Lung microvascular endothelial cell (primary cell): Measurements from ENCODE around the gene CYBA. TPM values are rescaled to one million over a fixed set of nuclear protein-coding genes. Genes with fewer than 3 reads are reported as not detected.

Experiments
- DNase-seq, 2 donors: peaks; one replicate each; pipeline versions ENCODE4 v3.0.0 to v3.0.0-alpha.2; 2010; ENCODE audit warnings: low read depth in 2 of 2
- total RNA-seq: library from RNA; depleted of rRNA; stranded (reverse); fragments of >200 nt; gene quantifications from 2 replicates; pipeline ENCODE4 v1.2.1, GENCODE V29; 2014

CYBA gene
- total RNA-seq, 1 donor from 2014 or later: 458 TPM

DNA sequence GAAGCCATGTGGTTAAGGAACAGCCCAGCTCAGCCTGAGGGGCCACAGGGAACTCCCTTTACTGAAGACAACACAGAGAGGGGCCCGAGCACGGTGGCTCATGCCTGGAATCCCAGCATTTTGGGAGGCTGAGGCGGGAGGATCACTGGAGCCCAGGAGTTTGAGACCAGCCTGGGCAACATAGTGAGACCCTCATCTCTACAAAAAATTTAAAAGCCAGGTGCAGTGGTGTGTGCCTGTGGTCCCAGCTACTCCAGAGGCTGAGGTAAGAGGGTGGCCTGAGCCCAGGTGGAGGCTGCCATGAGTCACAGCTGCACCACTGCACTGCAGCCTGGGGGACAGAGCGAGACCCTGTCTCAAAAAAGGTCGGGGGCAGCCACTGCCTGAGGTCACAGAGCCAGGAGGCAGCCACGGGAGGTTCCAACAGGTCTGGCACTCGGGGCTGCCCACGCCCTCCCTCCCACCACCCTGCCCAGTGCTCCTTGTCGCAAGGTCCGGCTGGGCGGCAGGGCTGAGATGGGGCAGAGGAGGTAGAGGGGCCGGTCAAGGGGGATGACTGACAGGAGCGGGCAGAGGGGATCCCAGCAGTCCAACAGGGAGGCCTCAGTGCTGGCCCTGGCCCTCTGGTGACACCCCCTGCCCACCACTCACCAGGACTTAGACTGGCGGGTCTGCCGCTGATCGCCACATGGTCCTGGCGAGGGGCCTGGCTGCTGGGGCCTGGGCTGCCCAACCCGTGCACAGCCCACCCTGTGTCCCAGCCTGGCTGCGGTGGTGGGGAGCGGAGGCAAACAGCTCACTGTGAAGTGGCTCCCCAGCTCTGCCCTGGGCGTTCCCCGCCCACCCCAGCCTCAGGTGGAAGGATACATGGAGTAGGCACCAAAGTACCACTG is 3.4 kb downstream of the CYBA start:
- DNase-seq: no peak

DNA sequence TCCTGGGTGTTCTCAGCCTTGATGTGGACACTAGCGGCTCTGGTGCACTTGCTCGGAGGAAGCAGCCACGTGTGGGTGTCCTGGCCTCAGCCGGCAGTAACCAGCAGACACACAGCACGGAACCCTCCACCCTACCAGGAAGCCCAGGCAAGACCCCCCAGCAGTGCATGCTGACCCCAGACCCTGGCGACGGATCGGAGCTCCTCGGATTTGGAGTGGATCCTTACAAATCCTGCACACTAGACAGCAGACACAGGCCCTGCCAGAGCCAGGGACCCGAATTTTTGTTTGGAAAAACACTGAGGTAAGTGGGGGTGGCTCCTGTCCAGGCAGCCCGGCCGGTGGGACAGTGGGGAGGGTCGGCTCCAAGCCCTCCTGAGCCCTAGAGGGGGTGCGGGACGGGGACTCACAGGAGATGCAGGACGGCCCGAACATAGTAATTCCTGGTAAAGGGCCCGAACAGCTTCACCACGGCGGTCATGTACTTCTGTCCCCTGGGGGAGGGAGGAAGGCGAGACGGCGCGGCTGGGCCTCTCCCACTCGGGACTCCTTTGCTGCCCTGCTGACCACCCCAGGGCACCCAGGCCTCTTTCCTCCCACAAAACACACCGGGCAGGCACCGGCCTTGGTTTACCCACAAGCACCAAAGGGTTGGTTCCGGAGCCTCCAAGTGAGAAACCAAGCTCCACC is 4.4 kb downstream of the CYBA start:
- DNase-seq: no peak

DNA sequence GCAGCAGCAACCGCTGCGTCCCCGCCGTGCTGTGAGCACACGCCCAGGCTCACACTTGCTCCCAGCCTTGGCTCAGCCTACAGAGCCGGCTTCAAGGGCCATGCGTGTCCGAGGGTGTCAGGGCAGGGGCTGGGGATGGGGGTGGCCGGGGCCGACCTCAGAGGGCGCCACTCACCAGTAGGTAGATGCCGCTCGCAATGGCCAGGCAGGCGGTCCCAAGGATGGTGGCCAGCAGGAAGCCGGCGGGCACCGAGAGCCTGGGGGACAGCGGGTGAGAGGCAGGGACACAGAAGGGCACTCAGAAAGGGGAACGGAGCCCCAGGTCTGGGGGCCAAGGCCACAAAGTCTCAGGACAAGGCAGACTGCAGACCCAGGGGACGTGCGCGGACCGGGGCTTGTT is 4.9 kb downstream of the CYBA start:
- no peak for DNase-seq

DNA sequence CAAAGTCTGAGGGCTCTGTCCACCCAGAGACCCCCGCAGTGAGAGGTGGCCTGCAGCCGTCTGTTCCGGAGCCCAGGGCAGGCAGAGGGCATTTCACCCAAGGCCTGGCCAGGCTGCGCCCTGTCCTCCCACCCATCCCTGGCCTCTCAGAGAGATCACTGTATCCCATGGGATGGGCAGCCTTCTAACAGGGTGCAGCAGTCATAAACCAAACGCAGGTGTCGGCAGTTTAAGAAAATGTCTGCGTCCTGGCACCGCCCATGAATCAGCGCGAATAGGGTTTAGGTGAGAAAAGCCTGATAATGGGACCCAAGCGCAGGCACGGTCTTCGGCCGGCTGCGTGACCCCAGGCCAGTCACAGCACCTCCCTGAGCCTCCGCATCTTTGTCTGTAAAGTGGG is 5.4 kb downstream of the CYBA start:
- DNase-seq: no peak

DNA sequence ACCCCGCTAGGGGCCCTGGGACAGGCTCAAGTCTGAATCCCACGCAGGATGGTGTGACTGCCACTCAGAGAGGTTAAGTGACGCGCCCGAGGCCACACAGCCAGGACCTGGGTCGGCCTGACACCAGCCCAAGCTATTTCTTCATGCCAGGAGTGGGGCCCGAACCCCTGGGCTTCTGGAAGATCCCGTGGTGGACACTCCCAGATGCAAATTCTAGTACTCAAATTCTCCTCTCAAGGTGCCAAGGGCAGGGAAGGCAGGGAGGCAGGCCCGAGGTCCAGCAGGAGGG is 7.3 kb downstream of the CYBA start:
- DNase-seq: no peak

DNA sequence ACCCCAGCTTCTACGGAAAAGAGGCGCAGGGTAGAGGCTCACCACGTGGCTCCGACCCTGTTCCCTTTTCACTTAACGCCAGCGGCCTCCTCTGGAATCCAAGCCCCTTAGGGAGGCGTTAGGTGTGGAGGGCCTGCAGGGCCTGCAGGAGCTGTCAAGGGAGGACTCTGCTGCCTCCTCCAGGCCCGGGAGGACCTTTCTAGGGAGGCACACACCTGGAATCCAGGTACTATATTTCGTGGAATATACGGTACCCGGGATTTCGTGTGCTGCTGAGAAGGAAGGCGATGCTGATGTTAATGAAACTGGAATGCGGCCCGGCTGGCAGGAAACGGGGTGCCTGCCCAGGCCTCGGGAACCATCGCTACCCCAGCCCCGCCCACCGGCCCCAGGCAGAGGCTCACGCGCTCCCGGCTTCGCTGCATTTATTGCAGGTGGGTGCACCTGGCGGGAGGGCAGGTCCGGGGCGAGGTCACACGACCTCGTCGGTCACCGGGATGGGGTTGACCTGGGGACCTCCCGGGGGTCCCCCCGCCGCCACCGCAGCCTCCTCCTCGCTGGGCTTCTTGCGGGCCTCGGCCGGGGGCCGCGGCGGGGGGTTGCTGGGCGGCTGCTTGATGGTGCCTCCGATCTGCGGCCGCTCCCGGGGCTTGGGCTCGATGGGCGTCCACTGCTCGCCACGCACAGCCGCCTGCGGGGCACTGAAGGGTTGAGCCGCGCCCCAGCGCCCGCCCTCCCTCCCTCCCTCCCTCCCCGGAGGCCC is 7.8 kb downstream of the CYBA start:
- DNase-seq: no peak

DNA sequence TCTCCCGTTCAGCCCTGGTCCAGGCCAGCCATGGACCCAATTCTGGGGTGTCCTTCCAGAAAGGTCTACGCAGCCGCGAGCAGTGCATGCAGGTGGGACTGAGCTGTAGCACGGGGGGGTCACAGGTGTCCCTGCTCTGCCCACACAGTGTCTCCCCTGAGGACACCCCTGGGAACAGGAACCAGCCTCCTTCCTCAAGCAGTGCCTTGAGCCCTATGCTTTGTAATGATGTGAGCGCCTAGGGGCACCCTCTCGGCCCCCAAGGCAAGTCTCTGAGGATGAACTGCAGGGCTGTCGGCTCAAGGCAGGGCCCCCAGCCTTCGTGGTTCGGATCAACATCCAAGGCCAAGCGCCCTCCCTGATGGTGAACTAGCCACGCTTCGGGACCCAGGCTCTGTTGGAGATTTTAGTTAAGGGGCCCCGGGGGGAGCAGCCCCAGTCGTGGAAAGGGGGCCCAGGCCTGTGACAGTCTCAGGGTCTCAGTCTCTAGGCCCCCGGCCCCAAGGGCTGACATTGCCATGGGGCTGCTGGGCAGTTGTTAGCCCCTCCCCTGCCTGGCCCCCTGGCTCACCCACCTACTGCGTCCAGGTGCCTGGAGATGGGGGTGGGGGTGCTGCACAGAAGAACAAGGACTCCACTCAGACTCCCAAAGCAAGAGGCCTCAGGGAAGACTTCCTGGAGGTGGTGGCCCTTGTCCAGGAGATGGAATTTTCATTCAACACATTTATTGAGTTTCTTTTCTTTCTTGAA is 10.2 kb downstream of the CYBA start:
- DNase-seq: no peak

DNA sequence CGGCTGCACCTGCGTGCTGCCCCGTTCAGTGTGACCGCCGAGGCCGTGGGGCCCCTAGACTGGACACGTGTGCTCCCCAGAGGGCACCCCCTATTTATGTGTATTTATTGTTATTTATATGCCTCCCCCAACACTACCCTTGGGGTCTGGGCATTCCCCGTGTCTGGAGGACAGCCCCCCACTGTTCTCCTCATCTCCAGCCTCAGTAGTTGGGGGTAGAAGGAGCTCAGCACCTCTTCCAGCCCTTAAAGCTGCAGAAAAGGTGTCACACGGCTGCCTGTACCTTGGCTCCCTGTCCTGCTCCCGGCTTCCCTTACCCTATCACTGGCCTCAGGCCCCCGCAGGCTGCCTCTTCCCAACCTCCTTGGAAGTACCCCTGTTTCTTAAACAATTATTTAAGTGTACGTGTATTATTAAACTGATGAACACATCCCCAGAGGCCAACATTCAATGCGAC is 10.8 kb downstream of the CYBA start:
- no peak for DNase-seq

DNA sequence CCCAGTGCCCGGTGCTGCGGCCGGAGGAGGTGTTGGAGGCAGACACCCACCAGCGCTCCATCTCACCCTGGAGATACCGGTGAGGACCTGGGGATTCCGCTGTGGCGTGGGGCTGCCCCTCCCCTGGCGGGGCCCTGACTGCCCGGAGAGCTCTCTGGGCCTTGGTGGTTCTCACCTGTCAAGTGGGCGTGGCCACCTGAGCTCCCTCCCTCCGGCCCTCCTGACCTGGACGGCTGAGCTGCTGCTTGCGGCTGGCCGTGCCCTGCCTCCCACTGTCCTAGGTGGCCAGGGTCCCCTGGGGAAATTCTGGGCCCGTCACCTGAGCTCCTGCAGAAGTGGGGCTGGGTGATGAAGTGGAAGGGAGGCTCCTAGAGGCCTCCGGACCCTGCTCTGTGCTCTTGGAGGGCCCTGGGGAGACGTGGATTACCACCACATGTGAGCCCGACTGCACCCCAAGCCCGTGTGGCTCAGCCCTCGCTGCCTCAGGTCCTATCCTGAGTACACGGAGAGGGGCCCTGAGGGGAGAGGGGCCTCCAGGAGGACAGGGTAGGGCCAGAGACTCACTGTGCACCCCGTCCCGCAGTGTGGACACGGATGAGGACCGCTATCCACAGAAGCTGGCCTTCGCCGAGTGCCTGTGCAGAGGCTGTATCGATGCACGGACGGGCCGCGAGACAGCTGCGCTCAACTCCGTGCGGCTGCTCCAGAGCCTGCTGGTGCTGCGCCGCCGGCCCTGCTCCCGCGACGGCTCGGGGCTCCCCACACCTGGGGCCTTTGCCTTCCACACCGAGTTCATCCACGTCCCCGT is 11.4 kb downstream of the CYBA start:
- DNase-seq: no peak

DNA sequence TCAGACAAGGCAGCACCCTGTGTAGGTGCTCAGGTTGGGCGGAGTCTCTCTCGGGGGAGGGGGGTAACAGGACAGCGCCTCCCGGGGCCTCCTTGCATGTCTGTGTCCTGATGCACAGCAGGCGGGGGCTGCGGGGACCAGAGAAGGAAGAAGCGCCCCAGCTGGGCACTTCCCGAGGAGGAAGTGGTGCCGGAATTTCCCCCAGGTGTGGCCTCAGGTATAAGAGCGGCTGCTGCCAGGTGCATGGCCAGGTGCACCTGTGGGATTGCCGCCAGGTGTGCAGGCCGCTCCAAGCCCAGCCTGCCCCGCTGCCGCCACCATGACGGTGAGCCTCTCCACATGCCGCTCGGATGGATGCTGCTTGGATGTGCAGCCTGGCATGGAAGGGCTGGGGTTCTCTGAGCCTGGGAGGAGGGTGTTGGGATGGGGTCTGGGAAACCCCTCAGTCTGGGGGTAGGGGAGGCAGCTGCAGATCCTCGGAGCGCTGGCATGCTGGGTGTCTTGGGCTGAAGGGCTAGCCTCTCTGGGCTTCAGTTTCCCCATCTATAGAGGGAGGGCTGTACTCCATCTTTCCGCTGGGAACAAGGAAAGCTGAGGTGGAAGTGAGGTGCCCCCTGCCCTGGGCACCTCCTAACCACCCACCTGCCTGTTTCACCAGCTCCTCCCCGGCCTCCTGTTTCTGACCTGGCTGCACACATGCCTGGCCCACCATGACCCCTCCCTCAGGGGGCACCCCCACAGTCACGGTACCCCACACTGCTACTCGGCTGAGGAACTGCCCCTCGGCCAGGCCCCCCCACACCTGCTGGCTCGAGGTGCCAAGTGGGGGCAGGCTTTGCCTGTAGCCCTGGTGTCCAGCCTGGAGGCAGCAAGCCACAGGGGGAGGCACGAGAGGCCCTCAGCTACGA is 12.3 kb downstream of the CYBA start, which contains the start of gene IL17C:
IL17C (plus strand) TSS at position 250 of the 908 bp plus-strand sequence; CDS start at position 320, 70 bp downstream.
- no peak for DNase-seq

DNA sequence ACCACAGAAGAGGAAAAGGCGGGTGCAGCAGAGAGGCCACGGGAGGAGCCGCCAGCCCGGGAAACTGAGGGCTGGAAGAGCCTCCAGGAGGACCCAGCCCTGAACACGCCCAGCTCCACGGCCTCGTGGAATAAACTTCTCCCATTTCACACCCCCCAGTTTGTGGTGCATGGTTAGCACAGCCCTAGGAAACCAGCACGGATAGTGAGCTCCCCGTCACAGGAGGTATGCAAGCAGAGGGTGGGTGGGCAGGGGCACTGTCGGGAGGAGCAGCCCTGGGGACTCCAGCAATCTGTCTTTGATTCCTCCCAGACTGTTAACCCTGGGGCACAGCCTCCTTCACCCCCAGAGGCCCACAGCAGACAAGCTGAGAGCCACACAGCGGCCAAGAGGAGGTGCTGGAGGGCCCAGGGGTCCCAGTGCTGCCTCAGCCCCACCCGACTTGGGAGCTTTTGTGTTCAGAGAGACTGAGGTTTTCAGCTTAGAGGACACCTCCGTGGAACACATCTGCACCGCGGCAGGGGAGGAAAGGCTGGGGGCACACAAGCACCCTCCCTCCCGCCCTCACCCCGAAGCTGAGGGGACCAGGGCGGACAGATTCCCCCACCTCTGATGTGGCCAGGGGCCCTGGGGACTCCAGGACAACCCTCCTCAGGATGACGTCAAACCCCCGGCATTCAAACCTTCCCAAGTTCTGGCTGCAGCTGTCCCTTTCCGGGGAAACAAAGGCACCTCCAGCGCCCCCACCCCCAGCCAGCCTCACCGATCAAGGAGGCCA is 14.2 kb downstream of the CYBA start:
- DNase-seq: no peak

DNA sequence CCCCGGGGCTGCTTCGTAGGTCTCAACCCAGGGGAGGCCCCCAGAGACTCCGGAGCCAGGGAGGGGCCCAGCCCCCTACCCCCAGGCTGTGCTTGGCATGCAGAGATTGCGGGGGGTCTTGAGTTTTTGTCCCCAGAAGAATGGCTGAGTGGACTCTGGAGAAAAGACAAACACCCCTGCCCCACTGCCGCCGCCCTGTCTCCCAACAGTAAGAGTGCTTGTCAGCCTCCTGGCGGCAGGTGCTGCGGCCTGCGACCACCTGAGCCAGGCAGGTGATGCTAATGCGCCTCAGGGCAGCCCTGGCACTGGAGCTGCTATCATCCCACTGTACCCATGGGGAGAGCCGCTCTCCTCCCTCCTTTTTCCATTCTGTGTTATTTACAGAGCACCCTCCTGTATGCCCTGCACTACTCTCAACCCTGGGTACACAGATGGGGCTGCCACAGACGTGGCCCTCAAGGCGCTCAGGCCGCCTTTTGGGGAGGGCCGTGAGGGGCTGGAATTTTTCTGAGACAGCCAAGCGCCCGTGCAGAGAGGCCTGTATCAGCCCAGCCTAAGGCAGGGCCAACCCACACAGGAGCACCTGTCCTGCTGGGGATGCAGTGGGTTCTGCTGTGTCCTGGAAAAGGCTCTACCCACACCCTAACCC is 15.1 kb downstream of the CYBA start:
- DNase-seq: no peak

DNA sequence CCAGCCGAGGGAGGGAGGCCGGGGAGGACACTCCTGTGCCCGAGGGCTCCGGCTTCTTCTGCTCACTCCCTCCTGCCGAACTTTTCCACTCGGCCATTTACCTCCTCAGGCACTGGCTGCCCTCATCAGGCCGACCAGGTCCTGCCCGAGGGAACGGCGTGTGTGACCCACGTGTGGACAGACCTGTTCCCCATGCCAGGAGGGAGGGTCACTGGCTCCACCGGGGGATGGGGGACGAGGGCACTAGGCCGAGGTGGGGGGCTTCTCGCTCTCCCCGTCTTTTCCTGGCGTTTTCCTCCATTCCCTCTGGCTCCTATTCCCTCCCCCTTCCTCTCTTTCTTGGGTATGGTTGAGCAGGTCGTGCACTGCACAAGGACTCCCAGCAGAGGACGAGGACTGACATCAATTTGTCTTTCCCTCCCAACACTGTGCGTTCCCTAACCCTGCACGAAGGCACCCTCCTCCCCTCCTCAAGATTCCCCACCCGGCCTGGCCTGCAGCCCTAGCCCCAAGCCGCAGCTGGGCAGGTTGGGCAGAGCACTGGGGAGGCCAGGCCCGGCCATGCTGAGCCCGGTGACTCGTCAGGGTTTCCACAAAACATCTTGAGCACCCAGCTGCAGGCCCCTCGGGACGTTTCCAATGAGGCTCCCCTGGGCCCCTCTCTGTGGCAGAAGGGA is 15.7 kb downstream of the CYBA start:
- DNase-seq: no peak

DNA sequence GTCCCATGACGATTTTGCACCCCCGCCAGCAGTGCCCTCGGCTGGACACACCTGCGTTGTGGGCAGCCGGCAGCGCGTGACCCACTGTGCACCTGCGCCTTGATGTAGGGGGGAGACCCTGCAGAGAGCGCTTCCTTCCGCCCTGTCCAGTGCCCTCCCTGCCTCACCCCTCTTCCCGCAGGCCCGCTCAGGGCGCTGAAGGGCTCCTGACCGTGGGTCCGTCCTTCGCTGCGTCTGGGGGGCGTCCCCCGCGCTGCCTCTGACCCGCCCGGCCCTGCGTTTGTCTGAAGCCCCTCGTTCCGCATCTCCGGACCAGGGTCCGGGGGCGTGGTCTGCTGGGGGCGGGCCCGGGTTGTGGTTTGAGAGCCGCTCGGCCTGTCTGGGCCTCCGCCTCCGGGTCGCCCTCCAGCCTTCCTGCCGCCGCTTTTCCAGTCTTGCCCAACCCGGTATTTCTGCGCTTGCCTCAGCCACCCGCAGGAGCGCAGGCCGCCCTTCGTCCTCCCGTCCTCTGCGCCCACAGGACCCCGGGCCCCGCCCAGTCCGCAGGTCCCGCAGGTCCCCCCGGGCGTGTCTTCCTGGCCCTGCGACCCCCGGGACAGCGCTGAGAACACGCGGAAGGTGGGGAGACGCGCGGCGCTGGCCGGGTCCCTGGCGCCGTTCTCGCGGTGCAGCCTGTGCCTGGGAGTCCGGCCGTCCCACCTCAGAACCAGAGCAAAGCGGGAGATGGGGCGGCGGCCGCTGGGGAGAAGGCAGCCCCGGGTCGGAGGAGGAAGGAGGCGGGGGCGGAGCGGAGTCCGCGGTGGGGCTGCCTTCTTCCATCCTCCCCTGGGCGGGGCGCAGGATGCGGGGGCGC is 16.5 kb downstream of the CYBA start:
- DNase-seq: peak; percentile 35 to 41

DNA sequence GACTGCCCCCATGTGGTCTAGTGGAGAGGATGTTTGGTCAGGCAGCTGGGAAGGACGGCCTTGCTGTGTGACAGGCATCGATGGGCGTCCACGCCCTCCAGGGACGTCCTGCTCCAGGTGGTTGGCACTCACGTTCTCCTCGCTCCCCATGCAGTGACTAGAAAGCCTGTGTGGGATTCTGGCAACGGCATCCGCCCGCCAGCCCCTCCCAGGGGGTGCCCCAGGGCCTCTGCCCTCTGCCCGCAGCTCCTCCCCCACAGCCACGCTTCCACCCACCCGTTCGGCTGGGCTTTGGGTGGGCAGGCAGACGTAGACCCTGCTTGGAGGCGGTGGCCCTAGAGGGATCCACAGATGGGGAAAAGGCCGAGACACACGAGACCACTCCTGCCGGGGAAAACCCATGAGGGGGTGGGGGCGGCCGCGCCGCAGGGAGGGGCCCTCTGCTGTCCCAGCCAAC is 17.1 kb downstream of the CYBA start:
- DNase-seq: peak; percentile 38 to 79

DNA sequence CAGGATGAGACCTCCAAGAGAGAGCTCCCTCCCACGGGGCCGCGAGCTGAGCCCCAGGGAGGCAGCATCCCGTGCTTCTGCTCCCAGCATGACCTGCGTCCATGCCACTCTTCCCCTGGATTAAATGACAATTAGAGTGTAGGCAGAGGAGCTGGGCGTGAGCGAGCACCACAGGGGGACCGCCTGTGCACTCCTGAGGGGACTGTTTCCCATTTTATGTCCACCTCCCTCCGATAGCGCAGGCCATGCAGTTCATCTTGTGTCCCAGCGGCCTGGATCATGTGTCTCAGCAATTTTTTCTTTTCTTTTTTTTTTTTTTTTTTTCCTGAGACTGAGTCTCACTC is 18.3 kb downstream of the CYBA start:
- DNase-seq: no peak
